GM12801 (cell line): ENCODE results near the gene DENND2C.

Source experiments
- TF ChIP-seq, protein P1 (sequence below): IDR thresholded peaks from one replicate; pipeline ENCODE4 v1.5.1; 2011; ENCODE audit warnings: control low read depth; ENCODE audit not compliant: insufficient read length; ENCODE audit errors: extremely low read depth

DENND2C gene

GRCh38 chr1:114671939-114672275 lies 2.1 kb upstream of the DENND2C start:
- TF ChIP-seq, protein P1, sequence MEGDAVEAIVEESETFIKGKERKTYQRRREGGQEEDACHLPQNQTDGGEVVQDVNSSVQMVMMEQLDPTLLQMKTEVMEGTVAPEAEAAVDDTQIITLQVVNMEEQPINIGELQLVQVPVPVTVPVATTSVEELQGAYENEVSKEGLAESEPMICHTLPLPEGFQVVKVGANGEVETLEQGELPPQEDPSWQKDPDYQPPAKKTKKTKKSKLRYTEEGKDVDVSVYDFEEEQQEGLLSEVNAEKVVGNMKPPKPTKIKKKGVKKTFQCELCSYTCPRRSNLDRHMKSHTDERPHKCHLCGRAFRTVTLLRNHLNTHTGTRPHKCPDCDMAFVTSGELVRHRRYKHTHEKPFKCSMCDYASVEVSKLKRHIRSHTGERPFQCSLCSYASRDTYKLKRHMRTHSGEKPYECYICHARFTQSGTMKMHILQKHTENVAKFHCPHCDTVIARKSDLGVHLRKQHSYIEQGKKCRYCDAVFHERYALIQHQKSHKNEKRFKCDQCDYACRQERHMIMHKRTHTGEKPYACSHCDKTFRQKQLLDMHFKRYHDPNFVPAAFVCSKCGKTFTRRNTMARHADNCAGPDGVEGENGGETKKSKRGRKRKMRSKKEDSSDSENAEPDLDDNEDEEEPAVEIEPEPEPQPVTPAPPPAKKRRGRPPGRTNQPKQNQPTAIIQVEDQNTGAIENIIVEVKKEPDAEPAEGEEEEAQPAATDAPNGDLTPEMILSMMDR: no peak

DNA sequence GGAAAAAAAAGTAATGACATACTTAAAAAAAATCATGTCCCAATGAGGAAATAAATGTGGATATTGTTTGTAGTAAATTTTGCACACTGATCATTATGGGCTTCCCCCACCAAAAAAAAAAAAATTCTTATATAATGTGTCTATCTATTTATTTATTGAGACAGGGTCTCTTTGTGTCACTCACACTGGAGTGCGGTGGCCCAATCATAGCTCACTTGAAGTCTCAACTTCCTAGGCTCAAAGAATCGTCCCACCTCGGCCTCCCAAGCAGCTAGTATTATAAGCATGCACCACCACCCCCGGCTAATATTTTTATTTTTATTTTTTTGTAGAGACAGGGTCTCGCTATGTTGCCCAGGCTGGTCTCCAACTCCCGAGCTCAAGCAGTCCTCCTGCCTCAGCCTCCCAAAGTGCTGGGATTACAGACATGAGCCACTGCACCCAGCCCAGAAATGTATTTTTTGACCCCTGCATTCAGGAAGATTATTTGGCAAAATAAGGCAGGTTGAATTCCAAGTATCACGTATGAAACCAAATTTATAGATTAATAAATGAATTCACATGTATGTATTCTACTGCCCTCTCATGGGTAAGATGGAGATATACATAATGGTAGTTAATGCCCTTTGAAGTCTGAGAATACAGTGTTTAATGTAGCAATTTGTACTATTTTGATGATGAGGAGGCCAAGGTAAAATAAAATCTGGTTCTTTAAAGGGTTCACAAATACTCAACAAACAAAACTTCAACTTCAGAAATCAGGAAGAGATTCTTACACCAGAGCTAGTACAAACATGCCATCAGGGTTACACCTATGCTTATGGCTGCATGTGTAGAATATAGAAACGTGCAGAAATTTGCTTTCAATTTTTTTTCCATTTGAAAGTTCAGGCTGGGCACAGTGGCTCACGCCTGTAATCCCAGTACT lies 1.4 kb upstream of the DENND2C start:
- TF ChIP-seq, protein P1: no peak

- TF ChIP-seq, protein P1: no peak
Measured at GRCh38 chr1:114670083-114671010, 498 bp upstream of the DENND2C start.

GRCh38 chr1:114668784-114669561 lies 876 bp downstream of the DENND2C start:
- TF ChIP-seq, protein P1: no peak

DNA sequence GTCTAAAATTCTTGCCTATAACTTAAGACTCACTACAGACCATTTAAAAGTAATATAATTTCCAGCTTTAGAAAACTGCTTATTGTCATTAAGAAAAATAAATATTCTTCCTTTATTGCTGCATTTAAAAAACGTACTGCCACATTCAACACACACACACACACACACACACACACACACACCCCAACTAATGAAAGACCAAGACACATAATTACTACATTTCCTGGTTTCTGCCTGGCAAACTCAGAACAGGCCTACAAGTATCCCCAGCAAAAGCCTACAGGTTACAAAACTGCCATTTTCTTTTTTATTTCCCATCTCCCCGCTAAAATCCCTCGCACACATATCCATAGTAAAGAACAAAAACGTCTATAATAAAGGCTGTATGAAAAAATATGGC lies 1.5 kb downstream of the DENND2C start:
- TF ChIP-seq, protein P1: no peak

- TF ChIP-seq, protein P1: no peak
Measured at GRCh38 chr1:114666954-114667353, 2.9 kb downstream of the DENND2C start.
